ENCODE data around the gene TSPO2. TPM values are rescaled to one million over a fixed set of nuclear protein-coding genes. Genes with fewer than 3 reads are reported as not detected.
"Not testable (repeated sequence)": the region's sequence is repeated elsewhere in the genome, so short reads cannot be mapped to it uniquely, and the experiment has no call there.

TSPO2 gene
- total RNA-seq, 4 donors from 2014 or later: not detected

GRCh38 chr6:41009669-41010068 lies 32.6 kb upstream of the TSPO2 start:
- 100% methylated on average over 1 of the region's 1 CpG for WGBS, 2 donors
- no peaks in the 10 kb centered on the region for H3K9me3 ChIP-seq
- DNase-seq (ENCODE audit: low spot score in 2 of 2): no peak
- TF ChIP-seq CTCF (IDR thresholded peaks at IDR 0.05): no peak
- no peak for TF ChIP-seq EP300 (IDR thresholded peaks at IDR 0.05)
- no peak for TF ChIP-seq POLR2A (IDR thresholded peaks at IDR 0.05)
- no peak overlapping the region for H3K4me3 ChIP-seq
- H3K4me1 ChIP-seq: peaks cover 0 to 3% (median 0%) of the 10 kb centered on the region in 4 donors
- H3K36me3 ChIP-seq: no peaks in the 10 kb centered on the region
- no peak overlapping the region for H3K27ac ChIP-seq
- no peaks in the 10 kb centered on the region for H3K27me3 ChIP-seq

GRCh38 chr6:41011673-41012072 lies 30.6 kb upstream of the TSPO2 start:
- H3K9me3 ChIP-seq: no peaks in the 10 kb centered on the region
- H3K27me3 ChIP-seq: no peaks in the 10 kb centered on the region
- 70 to 86% methylated on average over 2 of the region's 2 CpGs for WGBS, 2 donors
- no peak for DNase-seq (ENCODE audit: low spot score in 2 of 2)
- TF ChIP-seq CTCF (IDR thresholded peaks at IDR 0.05) (no peak), EP300 (IDR thresholded peaks at IDR 0.05) (no peak), POLR2A (IDR thresholded peaks at IDR 0.05) (no peak)
- no peak overlapping the region for H3K27ac ChIP-seq
- no peaks in the 10 kb centered on the region for H3K36me3 ChIP-seq
- no peak overlapping the region for H3K4me3 ChIP-seq
- no peaks in the 10 kb centered on the region for H3K4me1 ChIP-seq

- Histone ChIP-seq H3K4me1 (no peaks in the 10 kb centered on the region), H3K9me3 (peaks cover 0 to 5% (median 0%) of the 10 kb centered on the region in 4 donors), H3K4me3 (no peak overlapping the region), H3K27me3 (no peaks in the 10 kb centered on the region), H3K36me3 (no peaks in the 10 kb centered on the region), H3K27ac (no peak overlapping the region)
- 90 to 91% methylated on average over 5 of the region's 5 CpGs for WGBS, 2 donors
- DNase-seq (ENCODE audit: low spot score in 2 of 2): no peak
- TF ChIP-seq CTCF (IDR thresholded peaks at IDR 0.05): no peak
- TF ChIP-seq POLR2A (IDR thresholded peaks at IDR 0.05): no peak
- TF ChIP-seq EP300 (IDR thresholded peaks at IDR 0.05): no peak
Measured at GRCh38 chr6:41013466-41014153, 28.7 kb upstream of the TSPO2 start.

- Histone ChIP-seq H3K9me3 (peaks cover 0 to 5% (median 0%) of the 10 kb centered on the region in 4 donors), H3K27ac (no peak overlapping the region), H3K4me3 (no peak overlapping the region), H3K27me3 (no peaks in the 10 kb centered on the region), H3K36me3 (no peaks in the 10 kb centered on the region), H3K4me1 (no peaks in the 10 kb centered on the region)
- 97 to 98% methylated on average over 4 of the region's 4 CpGs for WGBS, 2 donors
- TF ChIP-seq EP300 (IDR thresholded peaks at IDR 0.05) (no peak), CTCF (IDR thresholded peaks at IDR 0.05) (no peak), POLR2A (IDR thresholded peaks at IDR 0.05) (no peak)
- no peak for DNase-seq (ENCODE audit: low spot score in 2 of 2)
Measured at GRCh38 chr6:41014780-41015179, 27.5 kb upstream of the TSPO2 start.

- H3K27me3 ChIP-seq; H3K36me3 ChIP-seq; DNase-seq (ENCODE audit: low spot score in 2 of 2); H3K4me1 ChIP-seq; H3K4me3 ChIP-seq; H3K27ac ChIP-seq; H3K9me3 ChIP-seq: not testable (repeated sequence)
- 95 to 97% methylated on average over 5 of the region's 5 CpGs for WGBS, 2 donors
Measured at GRCh38 chr6:41015860-41016259, 26.4 kb upstream of the TSPO2 start.

Data from tibial nerve (tissue), 4 donors.